A375 (cell line): ENCODE results near the gene C11orf87. TPM values are rescaled to one million over a fixed set of nuclear protein-coding genes. Genes with fewer than 3 reads are reported as not detected.

ENCODE experiments used
- total RNA-seq: library from RNA; depleted of rRNA; stranded (reverse); fragments of >200 nt; shearing (Covaris generic); gene quantifications from 2 replicates; pipeline ENCODE4 v1.2.3, GENCODE V29; 2014; rRNA removed

C11orf87 gene
- total RNA-seq: not detected in 2 replicates

GRCh38 chr11:109421981-109422869, at the start of gene C11orf87:
C11orf87 (plus strand) TSS chr11:109422190; CDS start chr11:109423634, 1,444 bp downstream.

